Heart right ventricle (tissue), 16 donors: ENCODE data around the gene C22orf31. TPM values are rescaled to one million over a fixed set of nuclear protein-coding genes. Genes with fewer than 3 reads are reported as not detected.
A peak's percentile ranks its signal among the peaks of the same experiment; 100 is the strongest.

Experiments
- ATAC-seq, 8 donors: fragments of 200-7000 bp; cut with Tn5 transposase; one replicate each; pipeline ENCODE4 v1.9.1; 2020; ENCODE audit warnings: mild to moderate bottlenecking in 8 of 8, moderate library complexity in 8 of 8, moderate number of reproducible peaks in 1 of 8
- DNase-seq, 2 donors: peaks; one replicate each; pipeline ENCODE4 v3.0.0-alpha.2; 2020
- H3K27ac ChIP-seq, 10 donors: fragments of 200-600 bp; sonication (generic) in 2 of 10; one replicate each; pipeline versions ENCODE4 v1.5.0 to v1.8.0; 2020 to 2022; ENCODE audit warnings: mild to moderate bottlenecking in 3 of 10
- H3K27me3 ChIP-seq, 7 donors: fragments of 200-600 bp; one replicate each; pipeline ENCODE4 v1.8.0; 2021 to 2022; ENCODE audit warnings: mild to moderate bottlenecking in 2 of 7
- H3K36me3 ChIP-seq, 9 donors: fragments of 200-600 bp; sonication (generic) in 1 of 9; one replicate each; pipeline versions ENCODE4 v1.5.0 to v1.8.0; 2020 to 2022; ENCODE audit warnings: mild to moderate bottlenecking in 2 of 9
- H3K4me1 ChIP-seq, 9 donors: fragments of 200-600 bp; sonication (generic) in 1 of 9; one replicate each; pipeline versions ENCODE4 v1.5.0 to v1.8.0; 2020 to 2022; ENCODE audit warnings: mild to moderate bottlenecking in 4 of 9
- H3K4me3 ChIP-seq, 10 donors: fragments of 200-600 bp; sonication (generic) in 2 of 10; one replicate each; pipeline versions ENCODE4 v1.5.0 to v1.8.0; 2020 to 2022; ENCODE audit warnings: mild to moderate bottlenecking in 7 of 10, moderate library complexity in 2 of 10
- H3K9me3 ChIP-seq, 11 donors: fragments of 200-600 bp in 10 of 11; sonication (generic) in 2 of 11; one replicate each; pipeline versions ENCODE4 v1.5.0 to v1.8.0; 2013 to 2022; ENCODE audit warnings: mild to moderate bottlenecking in 2 of 11, control low read depth in 1 of 11, moderate library complexity in 1 of 11
- CTCF ChIP-seq, 9 donors: fragments of 200-600 bp; sonication (generic) in 2 of 9; IDR thresholded peaks; one replicate each; pipeline versions ENCODE4 v1.5.0 to v1.8.0; 2021 to 2022; ENCODE audit warnings: antibody characterized with exemption in 9 of 9, mild to moderate bottlenecking in 5 of 9, moderate library complexity in 1 of 9
- WGBS, 2 donors: extraction: QIAGEN DNeasy Blood & Tissue Kit; methylation state at CpG; one replicate each; pipeline ENCODE4 v1.1.7; 2013; ENCODE audit warnings: inconsistent platforms in 1 of 2; 5-methylcytosine and 5-hydroxymethylcytosine counted together
- intact Hi-C, 10 donors: fragments of 100-400 bp; cut with DNase I; formaldehyde crosslinking; loops; one replicate each; pipeline versions ENCODE4 v1.11.1 to v1.14.2; 2022
- polyA plus RNA-seq, 2 donors: library from polyadenylated mRNA; stranded (reverse); fragments of 200-250 nt; gene quantifications; one replicate each; pipeline ENCODE4 v1.2.3, GENCODE V29; 2013
- total RNA-seq, 10 donors: library from RNA; stranded (reverse); fragmentation: NEBNext Ultra II Directional in 3 of 10; extraction: Animal tissue kit (Norgen Biotek cat#: 25700) in 3 of 10; gene quantifications; one replicate each; pipeline versions ENCODE4 v1.2.1 to v1.2.4, GENCODE V29; 2021 to 2023
- donor health status: Arrhythmogenic right ventricular cardiomyopathy.
- donor health status: ischemic (EF 13 %, LVEDD 7.1; RV severe dilation, severe dysfunction).
- donor health status: healthy with polysubstance abuse.
- donor health status: DM: no; HTN: yes; CAD: no.
- donor health status: DM: no; HTN: no; CAD: no.
- donor health status: ischemic (EF 25% LVEDD 6.9; RV normal size, moderate dysfunction).
- donor health status: ischemic (EF 25% LVEDD 5.7; RV mildly dilated, moderate dysfunction).
- donor health status: healthy.
- donor health status: DM: yes; HTN: yes; CAD: no.
- donor health status: Ischemic cardiomyopathy.
- donor health status: ischemic (EF 35%, LVEDD 5.7; RV mildly dilated, moderate dysfunction).
- donor health status: nonischemic (EF 11% LVEDD 7.7; RV severe dilation, severe dysfunction).
- donor health status: DM: yes; HTN: yes; CAD: no.
- donor health status: PGD.
- donor health status: ischemic (EF 29% LVEDD 5.4; RV normal size, mild dysfunction).
- donor health status: nonischemic (EF 23%, LVEDD 6.1; RV moderate dilation, normal function).

The C22orf31 gene
- total and polyA plus RNA-seq, 12 donors = 0.24 TPM; not detected in 11

- peak overlapping the region; percentile 19 to 86 (median 80) for H3K4me3 ChIP-seq
- peak overlapping the region in 8 of 10 donors; percentile 3 to 84 (median 70) for H3K27ac ChIP-seq
- peak; percentile 36 to 61 for DNase-seq
- peak in 1 of 9 donors; percentile 9 for TF ChIP-seq CTCF (IDR thresholded peaks at IDR 0.05)
- intact Hi-C loops = loop anchor here in 4 of 10 donors (5.0 to 10.0 kb wide), 2 partner anchors 79 to 81 kb away; no protein-coding TSS in a partner anchor
- H3K27me3 ChIP-seq = peaks cover 0 to 71% (median 0%) of the 10 kb centered on the region in 7 donors
- H3K36me3 ChIP-seq = no peaks in the 10 kb centered on the region
- H3K4me1 ChIP-seq = peaks cover 4 to 54% (median 32%) of the 10 kb centered on the region in 9 donors
- ATAC-seq = peak; percentile 44 to 72 (median 66)
- WGBS, 2 donors = 6 to 8% methylated on average over 53 of the region's 53 CpGs
- no peaks in the 10 kb centered on the region for H3K9me3 ChIP-seq
Measured at GRCh38 chr22:29073618-29074275, 12.1 kb upstream of the C22orf31 start.

GRCh38 chr22:29072979-29073617 lies 11.5 kb upstream of the C22orf31 start, which contains the start of gene KREMEN1:
TSS of gene KREMEN1 (plus strand) at chr22:29073035. CDS start at chr22:29073131, 96 bp downstream.
- Histone ChIP-seq H3K4me1 (peaks cover 4 to 48% (median 29%) of the 10 kb centered on the region in 9 donors), H3K27me3 (peaks cover 0 to 72% (median 0%) of the 10 kb centered on the region in 7 donors), H3K36me3 (no peaks in the 10 kb centered on the region), H3K9me3 (no peaks in the 10 kb centered on the region), H3K4me3 (peak within 1 kb of the TSS; percentile 19 to 86 (median 80)), H3K27ac (peak within 1 kb of the TSS in 8 of 10 donors; percentile 3 to 84 (median 70))
- 1% methylated on average over 45 to 76 of the region's 76 CpGs for WGBS, 2 donors
- no peak for TF ChIP-seq CTCF (IDR thresholded peaks at IDR 0.05)
- peak in 1 of 2 donors; percentile 23 for DNase-seq
- intact Hi-C loops = loop anchor here in 4 of 10 donors (5.0 to 10.0 kb wide), 2 partner anchors 79 to 82 kb away; no protein-coding TSS in a partner anchor
- ATAC-seq = peak in 3 of 8 donors; percentile 2 to 42 (median 22)

- peak overlapping the region in 9 of 10 donors; percentile 41 to 86 (median 73) for H3K4me3 ChIP-seq
- 23% methylated on average over 41 of the region's 41 CpGs for WGBS, 2 donors
- DNase-seq (peak; percentile 82 to 88), ATAC-seq (peak; percentile 90 to 96 (median 92))
- TF ChIP-seq CTCF (IDR thresholded peaks at IDR 0.05) = no peak
- peaks cover 0 to 72% (median 0%) of the 10 kb centered on the region in 7 donors for H3K27me3 ChIP-seq
- H3K36me3 ChIP-seq = no peaks in the 10 kb centered on the region
- H3K9me3 ChIP-seq = no peaks in the 10 kb centered on the region
- peaks cover 4 to 45% (median 29%) of the 10 kb centered on the region in 9 donors for H3K4me1 ChIP-seq
- intact Hi-C loops = loop anchor here in 4 of 10 donors (5.0 to 10.0 kb wide), 2 partner anchors 80 to 82 kb away; no protein-coding TSS in a partner anchor
- peak overlapping the region in 1 of 10 donors; percentile 21 for H3K27ac ChIP-seq
Measured at GRCh38 chr22:29072193-29072978, 10.8 kb upstream of the C22orf31 start.
